ENCODE data around the gene RAD51B.
"Not testable (repeated sequence)": the region's sequence is repeated elsewhere in the genome, so short reads cannot be mapped to it uniquely, and the experiment has no call there.

Gene RAD51B

GRCh38 chr14:68284333-68284732 is 464.8 kb downstream of the RAD51B start:
- no peak overlapping the region for H3K4me3 ChIP-seq (replicated peaks in 1 of 2; ENCODE audit: low read depth in 2 of 2, low read length in 2 of 2)
- TF ChIP-seq, protein P1, sequence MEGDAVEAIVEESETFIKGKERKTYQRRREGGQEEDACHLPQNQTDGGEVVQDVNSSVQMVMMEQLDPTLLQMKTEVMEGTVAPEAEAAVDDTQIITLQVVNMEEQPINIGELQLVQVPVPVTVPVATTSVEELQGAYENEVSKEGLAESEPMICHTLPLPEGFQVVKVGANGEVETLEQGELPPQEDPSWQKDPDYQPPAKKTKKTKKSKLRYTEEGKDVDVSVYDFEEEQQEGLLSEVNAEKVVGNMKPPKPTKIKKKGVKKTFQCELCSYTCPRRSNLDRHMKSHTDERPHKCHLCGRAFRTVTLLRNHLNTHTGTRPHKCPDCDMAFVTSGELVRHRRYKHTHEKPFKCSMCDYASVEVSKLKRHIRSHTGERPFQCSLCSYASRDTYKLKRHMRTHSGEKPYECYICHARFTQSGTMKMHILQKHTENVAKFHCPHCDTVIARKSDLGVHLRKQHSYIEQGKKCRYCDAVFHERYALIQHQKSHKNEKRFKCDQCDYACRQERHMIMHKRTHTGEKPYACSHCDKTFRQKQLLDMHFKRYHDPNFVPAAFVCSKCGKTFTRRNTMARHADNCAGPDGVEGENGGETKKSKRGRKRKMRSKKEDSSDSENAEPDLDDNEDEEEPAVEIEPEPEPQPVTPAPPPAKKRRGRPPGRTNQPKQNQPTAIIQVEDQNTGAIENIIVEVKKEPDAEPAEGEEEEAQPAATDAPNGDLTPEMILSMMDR (IDR thresholded peaks at IDR 0.05; ENCODE audit: low read depth, low read length), result no peak
- peak; percentile 14 to 89 for DNase-seq (ENCODE audit: low read depth in 2 of 2)

DNA sequence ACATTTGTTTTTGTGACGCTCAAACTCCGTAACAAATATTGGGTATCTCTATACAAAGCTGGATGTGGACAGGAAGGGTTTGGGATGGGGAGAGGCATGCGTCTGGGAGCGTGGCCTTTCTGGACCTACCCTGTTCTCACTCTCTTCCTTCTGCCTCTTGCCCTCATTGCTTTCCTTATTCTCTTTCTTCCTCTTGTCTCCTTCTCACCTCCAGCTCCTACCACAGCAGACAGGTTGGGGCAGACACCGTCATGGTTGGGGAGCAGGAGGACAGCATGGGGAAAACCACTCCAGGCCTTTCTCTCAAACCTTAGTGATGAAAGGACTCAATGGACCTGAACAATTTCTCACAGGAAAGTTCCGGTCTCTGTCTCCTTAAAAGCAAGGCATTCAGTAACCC is 465.3 kb downstream of the RAD51B start:
- TF ChIP-seq, protein P1 (IDR thresholded peaks at IDR 0.05; ENCODE audit: low read depth, low read length), result no peak
- no peak overlapping the region for H3K4me3 ChIP-seq (replicated peaks in 1 of 2; ENCODE audit: low read depth in 2 of 2, low read length in 2 of 2)
- no peak for DNase-seq (ENCODE audit: low read depth in 2 of 2)

DNA sequence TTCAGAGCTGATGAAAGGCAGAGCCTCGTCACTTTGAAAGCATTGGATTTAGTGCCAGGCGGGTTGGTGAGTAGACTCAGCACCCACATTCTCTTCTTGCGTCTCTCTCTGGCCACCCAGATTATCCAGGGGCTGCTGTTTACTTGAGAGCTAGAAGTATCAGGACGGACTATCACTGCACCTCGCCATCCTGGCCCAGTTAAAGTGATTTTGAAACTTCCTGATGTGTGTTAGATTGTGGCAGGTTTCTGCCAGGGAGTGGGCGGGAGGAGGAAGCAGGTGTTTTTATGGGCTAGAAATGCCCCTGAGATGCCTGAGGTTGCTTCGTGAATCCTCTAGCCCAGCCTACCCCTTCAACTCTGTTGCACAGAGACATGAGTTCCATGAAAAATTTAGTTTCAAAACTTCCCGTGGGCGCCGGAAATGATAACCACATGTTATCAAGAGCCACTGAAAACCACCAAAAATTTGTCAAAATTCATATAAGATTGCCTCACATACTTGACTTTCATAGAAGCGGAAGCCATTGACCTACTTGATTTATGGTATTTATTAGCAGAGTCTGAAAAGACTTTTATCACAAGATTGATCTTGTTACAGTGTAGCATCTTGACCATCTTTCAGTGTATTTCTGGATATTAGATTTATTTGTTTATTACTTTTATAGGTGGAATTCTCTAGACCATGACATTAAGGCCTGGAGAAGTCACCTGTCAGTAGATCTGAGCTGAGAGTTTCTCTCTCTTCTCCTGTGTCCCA is 466.0 kb downstream of the RAD51B start:
- TF ChIP-seq, protein P1 (IDR thresholded peaks at IDR 0.05; ENCODE audit: low read depth, low read length), result no peak
- H3K4me3 ChIP-seq (replicated peaks in 1 of 2; ENCODE audit: low read depth in 2 of 2, low read length in 2 of 2), result no peak overlapping the region
- DNase-seq (ENCODE audit: low read depth in 2 of 2), result no peak

DNA sequence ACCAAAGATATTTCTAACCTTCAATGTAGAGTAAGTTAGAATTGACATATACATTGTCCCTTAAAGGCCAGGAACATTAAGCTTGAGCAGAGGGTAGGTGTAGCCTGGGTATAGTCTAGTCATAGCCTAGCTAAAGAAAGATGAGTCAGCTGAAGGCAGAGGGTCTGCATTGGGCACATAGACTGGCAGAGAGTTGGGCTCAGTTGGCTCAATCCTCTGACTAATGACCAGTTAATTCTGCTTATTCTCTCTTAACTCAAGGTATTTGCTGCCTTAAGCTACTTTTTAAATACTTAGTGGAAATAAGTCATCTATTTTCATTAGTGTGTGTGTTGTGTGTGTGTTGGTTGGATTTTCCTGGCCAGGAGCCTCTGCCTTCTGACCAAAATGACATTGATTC is 467.1 kb downstream of the RAD51B start:
- H3K4me3 ChIP-seq (replicated peaks in 1 of 2; ENCODE audit: low read depth in 2 of 2, low read length in 2 of 2), result no peak overlapping the region
- TF ChIP-seq, protein P1 (IDR thresholded peaks at IDR 0.05; ENCODE audit: low read depth, low read length), result no peak
- DNase-seq (ENCODE audit: low read depth in 2 of 2), result no peak

DNA sequence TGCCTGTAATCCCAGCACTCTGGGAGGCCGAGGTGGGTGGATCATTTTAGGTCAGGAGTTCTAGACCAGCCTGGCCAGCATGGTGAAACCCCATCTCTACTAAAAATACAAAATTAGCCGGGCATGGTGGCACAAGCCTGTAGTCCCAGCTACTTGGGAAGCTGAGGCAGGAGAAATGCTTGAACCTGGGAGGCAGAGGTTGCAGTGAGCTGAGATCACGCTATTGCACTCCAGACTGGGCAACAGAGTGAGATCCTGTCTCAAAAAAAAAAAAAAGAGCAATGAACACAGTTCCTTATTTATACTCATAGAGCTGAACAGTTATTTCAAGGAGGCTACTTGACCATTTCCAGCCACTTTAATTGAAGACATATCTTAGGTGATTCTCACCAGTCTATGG is 469.9 kb downstream of the RAD51B start:
- DNase-seq (ENCODE audit: low read depth in 2 of 2); H3K4me3 ChIP-seq (replicated peaks in 1 of 2; ENCODE audit: low read depth in 2 of 2, low read length in 2 of 2): not testable (repeated sequence)

DNA sequence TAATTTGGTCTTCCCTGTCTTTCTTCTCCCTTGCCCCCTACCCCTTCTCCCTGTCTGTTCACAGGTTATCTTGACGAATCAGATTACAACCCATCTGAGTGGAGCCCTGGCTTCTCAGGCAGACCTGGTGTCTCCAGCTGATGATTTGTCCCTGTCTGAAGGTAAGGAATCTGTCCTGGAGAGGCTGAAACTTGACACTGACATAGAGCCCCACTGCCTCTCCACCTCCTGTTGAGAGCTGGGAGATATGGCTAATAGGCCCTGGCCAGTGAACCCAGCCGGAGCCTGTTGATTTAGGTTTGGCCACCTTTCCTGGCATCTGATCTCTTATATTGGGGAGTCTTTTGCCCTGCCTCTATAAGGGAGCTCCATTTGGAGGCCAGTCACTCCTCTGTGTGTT is 472.2 kb downstream of the RAD51B start:
- DNase-seq (ENCODE audit: low read depth in 2 of 2), result no peak
- TF ChIP-seq, protein P1 (IDR thresholded peaks at IDR 0.05; ENCODE audit: low read depth, low read length), result no peak
- no peak overlapping the region for H3K4me3 ChIP-seq (replicated peaks in 1 of 2; ENCODE audit: low read depth in 2 of 2, low read length in 2 of 2)

DNA sequence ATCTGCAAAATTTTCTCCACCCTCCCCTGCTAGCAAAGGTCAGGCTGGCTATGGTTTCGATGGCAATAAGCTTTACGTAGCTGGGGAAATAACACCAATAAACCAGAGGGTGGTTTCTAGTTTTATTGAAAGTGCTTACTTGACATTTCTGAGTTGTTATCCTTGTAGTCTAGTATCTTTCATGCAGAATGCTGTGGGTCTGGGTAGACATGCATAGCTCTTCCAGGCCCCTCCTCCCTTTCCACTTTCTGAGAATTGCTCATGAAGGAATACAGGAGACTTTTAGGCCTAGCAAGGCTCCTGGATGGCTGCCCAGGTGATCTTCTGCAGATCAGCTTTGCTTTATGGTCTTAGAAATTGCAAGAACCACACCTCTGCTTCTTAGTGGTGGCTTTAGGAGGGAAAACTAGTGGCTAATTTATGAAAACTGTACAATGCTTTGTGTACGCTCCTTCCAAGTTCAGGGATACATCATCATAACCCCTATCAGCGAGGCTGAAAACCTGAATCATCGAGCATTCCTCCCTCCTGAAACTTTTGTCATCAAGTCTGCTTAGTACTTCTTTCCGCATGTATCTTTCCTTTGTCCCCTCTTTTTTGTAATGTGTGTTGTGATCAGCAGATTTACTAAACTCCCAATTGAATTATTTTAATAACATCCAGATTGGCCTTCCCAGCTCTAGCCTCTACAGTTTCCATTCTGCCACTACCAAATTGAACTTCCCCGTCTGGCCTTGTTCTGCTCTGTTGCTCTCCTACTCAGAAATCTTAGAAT is 473.0 kb downstream of the RAD51B start:
- TF ChIP-seq, protein P1 (IDR thresholded peaks at IDR 0.05; ENCODE audit: low read depth, low read length), result no peak
- DNase-seq (ENCODE audit: low read depth in 2 of 2), result no peak
- H3K4me3 ChIP-seq (replicated peaks in 1 of 2; ENCODE audit: low read depth in 2 of 2, low read length in 2 of 2), result no peak overlapping the region

All from cardiac fibroblast (primary cell).